Measurements from ENCODE around the gene BPI.

Gene BPI

GRCh38 chr20:38267901-38268514 is 35.9 kb upstream of the BPI start:
- Histone ChIP-seq H3K27ac (no peak overlapping the region), H3K36me3 (replicated peaks) (no peaks in the 10 kb centered on the region), H3K4me3 (ENCODE audit: low read depth, low read length) (no peak overlapping the region), H3K27me3 (replicated peaks) (no peaks in the 10 kb centered on the region)
- no peak for DNase-seq
- in situ Hi-C loops (cut with HindIII; ENCODE audit: low pct_ligation_motif_present, low sequenced_read_pairs), result no loop called here
- no peak for TF ChIP-seq CTCF (IDR thresholded peaks at IDR 0.05; ENCODE audit: low read depth, low read length, missing control alignments)

DNA sequence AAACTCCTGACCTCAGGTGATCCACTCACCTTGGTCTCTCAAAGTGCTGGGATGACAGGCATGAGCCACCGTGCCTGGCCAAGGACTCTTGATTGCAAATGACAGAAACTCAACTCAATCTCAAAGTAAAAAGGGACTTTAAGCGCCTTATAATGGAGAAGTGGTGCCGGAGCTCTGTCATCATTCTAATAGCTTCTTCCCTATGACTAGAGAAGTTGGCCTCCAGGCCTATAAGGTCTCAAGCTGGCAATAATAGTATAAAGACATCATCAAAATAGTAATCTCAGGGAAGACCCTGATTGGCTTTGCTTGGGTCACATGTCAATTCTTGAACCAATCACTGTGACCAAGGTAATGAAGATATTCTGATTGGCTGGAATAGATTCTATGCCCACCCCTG is 34.9 kb upstream of the BPI start:
- Histone ChIP-seq H3K27me3 (replicated peaks) (no peaks in the 10 kb centered on the region), H3K4me3 (ENCODE audit: low read depth, low read length) (no peak overlapping the region), H3K27ac (no peak overlapping the region), H3K36me3 (replicated peaks) (no peaks in the 10 kb centered on the region)
- no peak for DNase-seq
- TF ChIP-seq CTCF (IDR thresholded peaks at IDR 0.05; ENCODE audit: low read depth, low read length, missing control alignments), result no peak
- in situ Hi-C loops (cut with HindIII; ENCODE audit: low pct_ligation_motif_present, low sequenced_read_pairs), result no loop called here

GRCh38 chr20:38269715-38270114 is 34.2 kb upstream of the BPI start:
- Histone ChIP-seq H3K27ac (peak overlapping the region; percentile 100), H3K27me3 (replicated peaks) (no peaks in the 10 kb centered on the region), H3K4me3 (ENCODE audit: low read depth, low read length) (no peak overlapping the region), H3K36me3 (replicated peaks) (no peaks in the 10 kb centered on the region)
- no peak for DNase-seq
- in situ Hi-C loops (cut with HindIII; ENCODE audit: low pct_ligation_motif_present, low sequenced_read_pairs), result no loop called here
- TF ChIP-seq CTCF (IDR thresholded peaks at IDR 0.05; ENCODE audit: low read depth, low read length, missing control alignments), result no peak

GRCh38 chr20:38270869-38271605 is 32.9 kb upstream of the BPI start:
- H3K27ac ChIP-seq, result peak overlapping the region; percentile 100
- peak; percentile 39 for TF ChIP-seq CTCF (IDR thresholded peaks at IDR 0.05; ENCODE audit: low read depth, low read length, missing control alignments)
- in situ Hi-C loops (cut with HindIII; ENCODE audit: low pct_ligation_motif_present, low sequenced_read_pairs), result no loop called here
- no peaks in the 10 kb centered on the region for H3K27me3 ChIP-seq (replicated peaks)
- H3K4me3 ChIP-seq (ENCODE audit: low read depth, low read length), result no peak overlapping the region
- no peaks in the 10 kb centered on the region for H3K36me3 ChIP-seq (replicated peaks)
- peak; percentile 97 for DNase-seq

DNA sequence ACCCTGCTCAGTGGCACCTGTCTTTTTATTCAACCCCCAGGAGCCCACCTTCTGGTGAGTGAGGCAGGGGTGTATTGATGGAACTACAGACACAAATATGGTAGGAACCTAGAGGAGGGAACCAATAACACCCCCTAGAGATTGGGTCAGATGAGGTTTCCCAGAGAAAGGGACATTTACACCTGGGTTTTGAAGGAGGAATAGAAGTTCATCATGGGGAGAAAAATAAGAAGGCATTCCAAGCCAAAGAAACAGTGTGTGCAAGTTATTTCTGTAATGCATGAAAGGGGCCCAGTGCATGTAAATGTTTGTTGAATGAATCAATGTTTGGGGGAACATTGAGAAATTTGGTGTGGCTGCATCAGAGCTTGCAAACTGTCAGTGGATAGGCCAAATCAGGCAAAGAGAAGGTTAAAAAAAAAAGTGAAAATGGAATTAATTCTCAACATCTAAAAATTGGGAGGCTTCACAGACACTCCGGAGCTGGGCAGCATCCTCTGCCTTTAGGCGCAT is 32.3 kb upstream of the BPI start:
- no peak for TF ChIP-seq CTCF (IDR thresholded peaks at IDR 0.05; ENCODE audit: low read depth, low read length, missing control alignments)
- no peak for DNase-seq
- no peak overlapping the region for H3K4me3 ChIP-seq (ENCODE audit: low read depth, low read length)
- peak overlapping the region; percentile 100 for H3K27ac ChIP-seq
- no peaks in the 10 kb centered on the region for H3K27me3 ChIP-seq (replicated peaks)
- in situ Hi-C loops (cut with HindIII; ENCODE audit: low pct_ligation_motif_present, low sequenced_read_pairs), result no loop called here
- no peaks in the 10 kb centered on the region for H3K36me3 ChIP-seq (replicated peaks)

Measured in brain microvascular endothelial cell (primary cell).